Mononuclear cell (primary cell): ENCODE measurements around the gene HOXC10. TPM values are rescaled to one million over a fixed set of nuclear protein-coding genes. Genes with fewer than 3 reads are reported as not detected.

Experiments used
- H3K27me3 ChIP-seq: 2 replicates; pipeline ENCODE4 v1.6.0; 2011; ENCODE audit warnings: low read length, control low read depth; ENCODE audit not compliant: insufficient read depth
- H3K4me1 ChIP-seq: 2 replicates; pipeline ENCODE4 v1.5.1; 2011; ENCODE audit warnings: mild to moderate bottlenecking, low read length, control low read depth; ENCODE audit not compliant: insufficient read depth
- H3K4me3 ChIP-seq: 2 replicates; pipeline ENCODE4 v1.5.1; 2011; ENCODE audit warnings: mild to moderate bottlenecking, low read length, moderate library complexity
- H3K9me3 ChIP-seq: 2 replicates; pipeline ENCODE4 v1.5.1; 2011; ENCODE audit warnings: low read depth, mild to moderate bottlenecking, control low read depth, low read length
- total RNA-seq: library from RNA; depleted of rRNA; stranded (reverse); fragments of >200 nt; gene quantifications from one replicate; pipeline ENCODE4 v1.2.3, GENCODE V29; 2012

The HOXC10 gene
- total RNA-seq, 1 donor = not detected

DNA sequence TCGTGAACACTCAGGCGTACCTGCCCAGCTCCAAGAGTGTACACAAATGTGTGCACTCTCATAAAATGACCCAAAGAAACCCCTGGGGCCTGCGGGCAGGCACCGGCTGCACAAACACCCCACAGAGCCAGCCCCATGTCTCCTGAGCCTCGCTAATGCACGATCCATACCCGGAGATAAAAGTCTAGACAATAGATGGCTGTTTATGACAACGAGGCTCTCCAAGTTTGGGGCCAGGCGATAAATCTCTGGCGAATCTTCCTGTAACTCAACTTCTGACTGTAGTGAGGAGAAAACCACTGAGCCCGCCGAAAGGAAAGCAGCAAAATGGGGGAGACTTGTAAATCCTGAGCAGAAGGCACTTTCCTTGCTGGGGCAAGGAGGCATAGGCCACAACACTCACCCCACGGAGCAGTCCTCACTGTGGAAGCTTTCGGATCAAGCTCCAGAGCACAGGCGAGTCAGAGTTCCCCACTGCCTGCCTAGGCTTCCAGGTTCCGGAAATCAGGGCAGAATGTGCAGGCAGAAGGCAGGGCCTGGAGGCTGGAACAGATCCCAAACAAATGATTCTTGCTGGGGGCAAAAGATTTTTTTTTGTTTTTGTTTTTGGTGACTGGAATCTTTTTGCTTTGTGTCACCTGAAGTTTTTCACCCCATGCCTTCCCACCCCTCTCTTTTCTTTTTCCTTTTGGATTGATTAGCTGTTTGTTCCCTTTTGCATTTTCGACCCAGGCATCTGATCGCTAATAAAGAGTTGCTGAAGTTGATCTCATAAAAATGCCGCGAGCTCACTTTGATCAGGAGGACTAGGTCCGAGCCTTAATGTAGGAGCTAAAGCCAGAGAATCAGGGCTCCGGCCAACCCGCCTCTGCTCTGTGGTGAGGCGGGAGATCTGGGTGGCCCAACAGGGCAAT is 16.5 kb upstream of the HOXC10 start:
- Histone ChIP-seq H3K4me3 (no peak overlapping the region), H3K27me3 (peaks cover 100% of the 10 kb centered on the region), H3K4me1 (peaks cover 20% of the 10 kb centered on the region), H3K9me3 (no peaks in the 10 kb centered on the region)

- Histone ChIP-seq H3K9me3 (no peaks in the 10 kb centered on the region), H3K4me1 (peaks cover 22% of the 10 kb centered on the region), H3K4me3 (no peak overlapping the region), H3K27me3 (peaks cover 97% of the 10 kb centered on the region)
Observed at GRCh38 chr12:53969588-53970259, 15.2 kb upstream of the HOXC10 start.

DNA sequence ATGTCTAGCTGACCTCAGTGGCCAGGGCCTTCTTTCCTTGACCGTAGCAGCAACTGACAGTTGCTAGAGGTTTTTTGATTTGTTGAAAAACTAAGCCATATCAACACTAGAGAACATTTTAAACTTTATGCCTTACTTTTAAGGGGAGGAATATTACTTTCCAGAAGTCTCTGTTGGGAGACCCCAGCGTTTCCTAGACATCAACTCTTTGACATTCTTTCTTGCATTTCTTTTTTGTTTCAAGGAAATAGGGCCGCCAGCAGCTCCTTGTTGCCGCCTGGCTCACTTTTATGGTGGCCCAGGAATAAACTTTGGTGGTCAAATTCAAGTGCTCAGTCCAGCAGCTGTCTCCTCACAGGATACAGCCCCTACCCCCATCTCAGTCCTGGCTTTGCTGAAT is 14.5 kb upstream of the HOXC10 start:
- Histone ChIP-seq H3K9me3 (no peaks in the 10 kb centered on the region), H3K4me3 (no peak overlapping the region), H3K4me1 (peaks cover 29% of the 10 kb centered on the region), H3K27me3 (peaks cover 96% of the 10 kb centered on the region)

- Histone ChIP-seq H3K27me3 (peaks cover 96% of the 10 kb centered on the region), H3K4me3 (no peak overlapping the region), H3K9me3 (no peaks in the 10 kb centered on the region), H3K4me1 (peaks cover 25% of the 10 kb centered on the region)
Observed at GRCh38 chr12:53971129-53971528, 13.8 kb upstream of the HOXC10 start.

GRCh38 chr12:53971686-53972085 is 13.3 kb upstream of the HOXC10 start:
- Histone ChIP-seq H3K9me3 (no peaks in the 10 kb centered on the region), H3K27me3 (peaks cover 96% of the 10 kb centered on the region), H3K4me3 (no peak overlapping the region), H3K4me1 (peaks cover 21% of the 10 kb centered on the region)

DNA sequence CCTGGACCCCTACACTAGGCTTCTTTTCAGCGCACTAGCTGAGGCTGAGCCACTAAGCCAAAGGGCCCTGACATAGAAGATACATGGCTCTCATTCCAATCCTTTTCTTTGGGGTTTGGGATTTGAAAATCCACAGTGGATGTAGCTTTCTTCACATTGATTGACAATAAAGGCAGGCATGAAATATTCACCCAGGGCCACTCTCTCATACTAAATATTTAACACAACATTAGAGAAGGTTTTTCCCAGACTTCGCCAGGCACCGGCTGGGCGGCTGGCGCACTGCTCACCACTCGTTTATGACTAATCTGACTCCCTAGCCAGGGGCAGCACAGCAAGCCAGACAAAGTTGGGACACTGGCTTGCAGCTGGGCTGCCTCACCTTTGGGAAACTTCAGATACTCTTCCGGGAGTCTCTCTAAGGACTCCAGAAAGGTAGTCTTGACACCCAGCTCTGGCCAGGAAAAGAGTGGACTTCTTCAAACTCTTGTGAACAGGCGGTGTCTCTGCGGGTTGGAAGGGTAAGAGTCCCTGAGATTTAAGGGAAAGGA is 12.7 kb upstream of the HOXC10 start:
- H3K4me3 ChIP-seq = no peak overlapping the region
- peaks cover 20% of the 10 kb centered on the region for H3K4me1 ChIP-seq
- H3K9me3 ChIP-seq = no peaks in the 10 kb centered on the region
- peaks cover 96% of the 10 kb centered on the region for H3K27me3 ChIP-seq

DNA sequence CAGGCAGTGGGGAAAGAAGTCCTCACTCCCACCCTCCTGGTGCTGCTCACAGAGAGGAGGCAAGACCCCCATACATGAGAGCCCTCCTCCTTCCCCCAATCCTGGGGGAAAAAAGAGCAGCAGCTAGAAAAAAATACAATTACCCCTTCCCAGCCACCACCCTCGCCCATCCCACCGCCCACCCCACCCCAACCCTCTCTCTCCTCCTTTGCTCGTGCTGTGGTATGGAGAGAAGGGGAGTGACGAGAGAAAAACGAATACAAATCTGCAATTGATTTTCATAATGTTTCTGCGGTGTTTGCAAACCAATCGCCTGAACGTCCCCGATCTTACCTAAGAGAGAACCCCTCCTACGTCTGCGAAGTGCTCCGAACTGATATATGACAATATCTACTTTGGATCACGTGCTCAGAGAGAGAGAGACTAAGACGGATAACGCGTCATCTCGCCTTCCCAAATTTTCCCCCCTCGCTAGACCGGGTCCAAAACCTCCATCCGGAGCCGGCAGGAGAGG is 12.2 kb upstream of the HOXC10 start, which contains the start of gene HOXC11:
TSS of gene HOXC11 (plus strand) at position 405 of the 514 bp plus-strand sequence. CDS start 116 bp downstream, outside the sequence.
- peaks cover 20% of the 10 kb centered on the region for H3K4me1 ChIP-seq
- peaks cover 96% of the 10 kb centered on the region for H3K27me3 ChIP-seq
- H3K9me3 ChIP-seq = no peaks in the 10 kb centered on the region
- H3K4me3 ChIP-seq = no peak within 1 kb of the TSS

DNA sequence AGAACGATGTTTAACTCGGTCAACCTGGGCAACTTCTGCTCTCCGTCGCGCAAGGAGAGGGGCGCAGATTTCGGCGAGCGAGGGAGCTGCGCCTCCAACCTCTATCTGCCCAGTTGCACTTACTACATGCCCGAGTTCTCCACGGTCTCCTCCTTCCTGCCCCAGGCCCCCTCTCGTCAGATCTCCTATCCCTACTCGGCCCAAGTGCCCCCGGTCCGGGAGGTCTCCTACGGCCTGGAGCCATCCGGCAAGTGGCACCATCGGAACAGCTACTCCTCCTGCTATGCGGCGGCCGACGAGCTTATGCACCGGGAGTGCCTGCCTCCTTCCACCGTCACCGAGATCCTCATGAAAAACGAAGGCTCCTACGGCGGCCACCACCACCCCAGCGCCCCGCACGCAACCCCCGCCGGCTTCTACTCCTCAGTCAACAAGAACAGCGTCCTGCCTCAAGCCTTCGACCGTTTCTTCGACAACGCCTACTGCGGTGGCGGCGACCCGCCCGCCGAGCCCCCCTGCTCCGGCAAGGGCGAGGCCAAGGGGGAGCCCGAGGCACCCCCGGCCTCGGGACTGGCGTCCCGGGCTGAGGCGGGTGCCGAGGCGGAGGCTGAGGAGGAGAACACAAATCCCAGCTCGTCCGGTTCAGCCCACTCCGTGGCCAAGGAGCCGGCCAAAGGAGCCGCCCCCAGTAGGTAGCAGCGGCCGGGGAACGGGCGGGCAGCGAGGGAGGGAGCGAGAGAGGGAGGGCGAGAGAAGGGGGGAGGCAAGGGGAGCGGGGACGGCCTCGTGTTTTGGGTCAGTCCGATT is 11.5 kb upstream of the HOXC10 start:
- no peak overlapping the region for H3K4me3 ChIP-seq
- H3K9me3 ChIP-seq = no peaks in the 10 kb centered on the region
- peaks cover 20% of the 10 kb centered on the region for H3K4me1 ChIP-seq
- peaks cover 95% of the 10 kb centered on the region for H3K27me3 ChIP-seq

DNA sequence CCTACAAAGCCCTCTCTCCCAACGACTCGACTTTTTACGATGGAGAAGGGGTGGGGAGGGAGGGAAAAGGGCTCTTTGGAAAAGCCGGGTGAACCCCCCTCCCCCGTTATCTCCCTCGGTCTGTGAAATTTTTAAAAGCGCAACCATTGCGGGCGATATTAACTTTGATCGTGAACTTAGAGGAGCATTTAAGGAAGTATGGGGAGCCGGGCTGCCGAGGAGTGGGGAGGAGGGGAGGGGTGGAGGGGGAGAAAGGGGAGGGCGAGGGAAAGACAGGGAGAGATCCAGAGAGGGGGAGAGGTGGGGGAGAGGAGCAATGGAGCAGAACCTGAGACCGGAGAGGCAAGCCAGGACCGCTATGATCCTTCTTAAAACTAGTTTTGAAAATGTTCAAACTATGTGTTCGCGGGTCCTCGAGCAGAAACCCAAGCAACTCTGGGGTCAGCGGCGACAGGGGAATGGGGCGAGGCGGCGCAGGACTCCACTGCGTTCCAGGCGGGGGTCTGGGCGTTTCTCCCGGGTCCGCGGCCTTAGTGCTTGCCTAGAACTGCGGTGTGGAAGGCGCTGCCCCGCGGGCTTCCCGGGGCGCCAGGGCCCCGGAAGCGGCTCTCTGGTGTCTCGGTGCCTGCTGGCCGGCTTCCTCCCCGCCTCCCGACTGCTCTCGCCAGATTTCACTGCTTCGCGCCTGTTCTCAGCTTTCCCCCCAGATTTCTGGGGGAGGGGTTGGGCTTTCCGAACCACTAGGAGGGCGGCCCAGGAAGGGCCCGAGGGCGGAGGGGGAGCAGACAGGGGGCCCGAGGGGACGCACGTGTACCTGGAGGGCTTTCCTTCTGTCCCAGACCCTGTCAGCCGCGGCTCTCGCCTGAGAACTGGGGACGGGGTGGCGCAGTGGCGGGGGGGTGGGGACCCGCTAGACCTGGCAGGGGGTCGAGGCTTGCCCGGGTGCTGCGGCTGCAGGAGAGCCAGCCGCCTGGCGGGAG is 10.6 kb upstream of the HOXC10 start, which contains the start of gene HOTAIR:
TSS of gene HOTAIR (minus strand) at position 871 of the 980 bp plus-strand sequence.
- Histone ChIP-seq H3K4me3 (no peak within 1 kb of the TSS), H3K9me3 (no peaks in the 10 kb centered on the region)

DNA sequence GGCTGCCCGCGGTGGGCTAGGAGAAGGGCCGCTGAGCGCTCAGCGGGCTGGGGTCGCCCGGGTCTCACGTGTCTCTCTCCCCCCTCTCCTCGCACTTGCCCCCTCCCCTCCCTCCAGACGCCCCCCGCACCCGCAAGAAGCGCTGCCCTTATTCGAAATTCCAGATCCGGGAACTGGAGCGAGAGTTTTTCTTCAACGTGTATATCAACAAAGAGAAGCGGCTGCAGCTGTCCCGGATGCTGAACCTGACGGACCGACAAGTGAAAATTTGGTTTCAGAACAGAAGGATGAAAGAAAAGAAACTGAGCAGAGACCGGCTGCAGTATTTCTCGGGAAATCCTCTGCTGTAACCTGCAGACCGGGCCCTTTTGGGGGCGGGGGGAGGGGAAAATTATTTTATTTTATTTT is 9.9 kb upstream of the HOXC10 start:
- no peak overlapping the region for H3K4me3 ChIP-seq
- peaks cover 95% of the 10 kb centered on the region for H3K27me3 ChIP-seq
- peaks cover 20% of the 10 kb centered on the region for H3K4me1 ChIP-seq
- no peaks in the 10 kb centered on the region for H3K9me3 ChIP-seq

More for the DNA sequence above, 10.6 kb upstream of the HOXC10 start, which contains the start of gene HOTAIR:
- peaks cover 95% of the 10 kb centered on the region for H3K27me3 ChIP-seq
- H3K4me1 ChIP-seq = peaks cover 20% of the 10 kb centered on the region

GRCh38 chr12:53975479-53976152 is 9.3 kb upstream of the HOXC10 start:
- Histone ChIP-seq H3K4me3 (no peak overlapping the region), H3K4me1 (peaks cover 20% of the 10 kb centered on the region), H3K27me3 (peaks cover 95% of the 10 kb centered on the region), H3K9me3 (no peaks in the 10 kb centered on the region)

DNA sequence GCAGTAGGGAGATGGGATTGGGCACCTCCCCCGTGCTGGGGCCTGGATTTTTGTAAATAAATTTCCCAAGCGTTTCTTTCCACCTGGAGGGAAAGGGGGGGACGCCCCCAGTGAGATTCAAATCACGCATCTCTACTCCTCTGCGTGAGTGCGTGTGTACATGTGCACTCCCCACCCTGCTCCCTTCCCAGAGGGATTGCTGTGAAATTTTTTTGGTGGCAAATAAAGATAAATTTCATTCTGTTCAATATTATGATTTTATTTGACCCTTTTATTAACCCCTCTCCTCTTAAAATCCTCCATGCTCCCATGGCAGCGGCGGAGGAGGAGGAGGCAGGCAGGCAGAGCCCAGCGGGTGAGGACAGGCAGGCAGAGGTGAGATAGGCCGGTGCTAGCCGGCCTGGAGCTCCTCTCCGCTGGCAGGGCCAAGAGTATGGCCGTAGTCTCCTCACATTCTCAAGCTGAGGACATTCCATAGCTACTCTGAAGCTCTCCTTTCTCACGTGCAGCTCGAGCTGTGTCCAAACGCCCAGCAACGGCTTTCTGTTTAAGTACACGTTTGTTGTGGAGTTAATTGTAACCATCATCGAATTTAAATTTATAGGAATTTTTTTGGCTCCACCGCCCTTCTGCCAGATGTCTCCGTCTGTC is 8.6 kb upstream of the HOXC10 start:
- peaks cover 20% of the 10 kb centered on the region for H3K4me1 ChIP-seq
- H3K9me3 ChIP-seq = no peaks in the 10 kb centered on the region
- no peak overlapping the region for H3K4me3 ChIP-seq
- peaks cover 95% of the 10 kb centered on the region for H3K27me3 ChIP-seq
